Stimulated activated CD8-positive, alpha-beta memory T cell treated with anti-CD3 and anti-CD28 coated beads, Interleukin-12 subunit alpha, Interleukin-12 subunit beta, amount 100 ng/mL, for 24 hours (primary cell): Measurements from ENCODE around the gene TSPAN10.
A peak's percentile ranks its signal among the peaks of the same experiment; 100 is the strongest.
"Not testable (repeated sequence)": the region's sequence is repeated elsewhere in the genome, so short reads cannot be mapped to it uniquely, and the experiment has no call there.

Source experiments
- DNase-seq: peaks from one replicate; pipeline ENCODE4 v3.0.0-alpha.2; 2020; ENCODE audit errors: extremely low read depth

TSPAN10 gene

DNA sequence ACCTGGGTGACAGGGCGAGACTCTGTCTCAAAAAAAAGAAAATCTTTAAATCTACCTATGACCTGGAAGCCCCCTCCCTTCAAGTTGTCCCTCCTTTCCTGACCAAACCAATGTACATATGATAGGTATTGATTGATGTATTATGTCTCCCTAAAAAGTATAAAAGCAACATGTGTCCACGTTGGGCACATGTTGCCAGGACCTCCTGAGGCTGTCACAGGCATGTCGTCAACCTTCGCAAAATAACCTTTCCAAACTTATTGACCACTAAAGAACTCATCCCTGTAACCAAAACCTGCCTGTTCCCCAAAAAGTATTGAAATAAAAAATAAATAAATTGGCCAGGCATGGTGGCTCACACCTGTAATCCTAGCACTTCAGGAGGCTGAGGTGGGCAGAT is 25.0 kb downstream of the TSPAN10 start:
- DNase-seq, result no peak

- no peak for DNase-seq
These were observed 27.1 kb downstream of the TSPAN10 start for GRCh38 chr17:81664051-81664470.

GRCh38 chr17:81665205-81666091 is 28.5 kb downstream of the TSPAN10 start:
- DNase-seq, result no peak

DNA sequence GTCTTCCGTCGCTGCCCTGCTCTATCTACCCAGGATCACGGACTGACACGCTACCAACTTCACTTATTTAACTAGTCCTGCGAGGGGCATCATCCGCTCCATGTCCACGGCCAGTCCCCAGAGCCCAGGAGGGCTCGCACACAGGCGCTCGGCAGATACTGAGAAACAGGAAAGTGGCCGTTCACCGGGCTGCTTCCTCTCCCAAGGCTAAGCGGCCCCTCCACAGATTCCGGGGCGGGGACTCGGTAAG is 29.0 kb downstream of the TSPAN10 start:
- no peak for DNase-seq

GRCh38 chr17:81666342-81667191 is 29.6 kb downstream of the TSPAN10 start, which contains the start of the genes CCDC137 and OXLD1:
Gene CCDC137, plus strand, starts transcription at chr17:81666737. Its CDS starts 30 bp downstream, at chr17:81666767.
Gene OXLD1, minus strand, starts transcription at chr17:81666605. Its CDS starts 28 bp downstream, at chr17:81666577.
- DNase-seq, result peak; percentile 91

GRCh38 chr17:81667754-81668153 is 30.8 kb downstream of the TSPAN10 start:
- DNase-seq, result no peak

GRCh38 chr17:81672504-81672903 is 35.5 kb downstream of the TSPAN10 start:
- no peak for DNase-seq

GRCh38 chr17:81672954-81673353 is 36.0 kb downstream of the TSPAN10 start:
- DNase-seq, result no peak

GRCh38 chr17:81673561-81674258 is 36.7 kb downstream of the TSPAN10 start:
- DNase-seq, result no peak

- DNase-seq, result not testable (repeated sequence)
These were observed 38.7 kb downstream of the TSPAN10 start for GRCh38 chr17:81675515-81676221.

- DNase-seq, result no peak
These were observed 39.9 kb downstream of the TSPAN10 start for GRCh38 chr17:81676906-81677305.

GRCh38 chr17:81680150-81680549 is 43.2 kb downstream of the TSPAN10 start:
- DNase-seq, result no peak

DNA sequence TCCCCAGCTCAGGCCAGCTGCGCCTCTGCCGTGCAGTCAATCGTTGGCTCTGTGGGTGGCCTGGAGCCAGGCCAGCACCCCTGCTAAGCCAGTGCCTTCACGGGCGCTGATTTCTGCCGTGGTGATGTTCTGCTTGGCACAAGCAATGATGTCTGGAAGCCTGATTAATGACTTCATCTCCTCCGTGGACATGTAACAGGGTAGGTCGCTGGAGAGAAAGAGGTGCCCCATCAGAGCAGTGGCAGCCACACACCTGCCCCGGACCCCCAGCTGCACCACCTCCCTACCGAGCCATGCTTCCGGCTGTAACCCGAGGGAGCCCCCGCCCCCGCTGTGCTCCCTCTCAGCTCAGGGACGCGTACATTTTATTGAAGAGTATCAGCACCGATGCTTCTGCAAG is 44.7 kb downstream of the TSPAN10 start:
- DNase-seq, result no peak

DNA sequence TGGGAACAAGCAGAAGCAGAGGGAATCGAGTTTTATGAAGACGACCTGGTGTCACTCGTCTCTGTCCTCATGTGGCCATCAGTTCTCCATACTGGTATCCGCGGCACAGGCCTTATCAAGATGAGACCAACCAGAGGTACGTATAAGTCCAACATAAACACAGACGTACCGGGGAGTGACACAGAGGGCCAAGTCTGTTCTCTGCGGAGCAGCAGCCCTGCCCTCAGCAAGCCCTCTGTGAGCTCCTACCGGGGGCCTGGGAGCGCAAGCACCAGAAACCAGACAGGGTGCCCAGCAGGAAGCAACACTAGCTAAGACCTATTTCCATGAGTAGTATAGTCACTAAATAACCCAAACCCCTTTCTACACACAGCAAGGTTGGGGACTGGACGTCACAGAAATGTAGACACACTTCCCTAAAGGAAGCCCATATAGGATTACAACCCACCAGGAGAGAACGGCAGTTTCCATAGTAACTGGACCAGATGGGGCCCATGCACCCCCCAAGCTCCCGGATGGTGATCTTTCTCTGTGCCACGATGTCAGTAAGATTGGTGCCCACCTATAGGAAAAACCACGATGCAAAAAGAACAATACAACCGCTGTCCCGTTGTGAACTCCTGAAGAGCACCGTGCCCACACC is 45.7 kb downstream of the TSPAN10 start:
- no peak for DNase-seq

GRCh38 chr17:81683208-81683583 is 46.2 kb downstream of the TSPAN10 start:
- DNase-seq, result no peak

GRCh38 chr17:81683584-81684441 is 46.8 kb downstream of the TSPAN10 start, which contains the start of the genes ARL16 and HGS:
Gene ARL16, minus strand, starts transcription at chr17:81683797. Its CDS starts 44 bp downstream, at chr17:81683753.
Gene HGS, plus strand, starts transcription at chr17:81684011. Its CDS starts 56 bp downstream, at chr17:81684067.
- peak; percentile 89 for DNase-seq

DNA sequence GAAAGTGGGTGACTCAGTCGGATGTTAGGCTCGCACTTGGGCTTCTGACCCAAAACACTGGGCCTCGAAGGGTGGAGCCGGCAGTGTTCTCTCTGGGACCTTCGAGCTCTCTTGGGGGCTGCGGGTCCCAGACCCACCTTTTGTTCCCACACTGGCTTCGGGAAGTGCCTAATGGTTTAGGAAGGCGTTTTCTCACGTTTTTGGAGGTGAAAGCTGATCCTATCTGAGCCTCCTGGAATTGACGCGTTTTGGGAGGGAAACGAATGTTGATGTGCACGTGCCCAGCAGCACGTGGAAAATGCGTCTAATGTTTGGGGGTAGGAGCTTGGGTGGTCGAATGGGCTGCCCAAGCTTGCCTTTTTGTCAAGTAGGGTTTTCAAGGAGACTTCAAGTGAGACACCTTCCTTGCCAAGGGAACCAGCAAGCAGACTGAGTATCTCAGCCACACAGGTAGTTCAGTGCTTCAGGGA is 47.5 kb downstream of the TSPAN10 start:
- DNase-seq, result no peak

GRCh38 chr17:81685108-81685507 is 48.1 kb downstream of the TSPAN10 start:
- DNase-seq, result no peak

- no peak for DNase-seq
These were observed 49.6 kb downstream of the TSPAN10 start for GRCh38 chr17:81686614-81687013.
